Adipocyte (in vitro differentiated cells): Measurements from ENCODE around the gene BMP8B.
A peak's percentile ranks its signal among the peaks of the same experiment; 100 is the strongest.
"Not testable (repeated sequence)": the region's sequence is repeated elsewhere in the genome, so short reads cannot be mapped to it uniquely, and the experiment has no call there.

Source experiments
- DNase-seq: peaks from one replicate; pipeline ENCODE4 v3.0.0-alpha.2; 2015; ENCODE audit warnings: low read depth
- H3K27me3 ChIP-seq: replicated peaks from 2 replicates; pipeline ENCODE4 v1.7.0; 2013; ENCODE audit warnings: mild to moderate bottlenecking, low read length, moderate library complexity; ENCODE audit not compliant: control insufficient read depth, insufficient read depth
- H3K36me3 ChIP-seq: 2 replicates; pipeline ENCODE4 v1.7.0; 2013; ENCODE audit warnings: low read length, mild to moderate bottlenecking, moderate library complexity; ENCODE audit not compliant: control insufficient read depth, insufficient read depth, severe bottlenecking
- H3K4me1 ChIP-seq: 2 replicates; pipeline ENCODE4 v1.7.0; 2013; ENCODE audit warnings: mild to moderate bottlenecking, low read length, moderate library complexity; ENCODE audit not compliant: control insufficient read depth, insufficient read depth
- H3K4me3 ChIP-seq: 2 replicates; pipeline ENCODE4 v1.7.0; 2013; ENCODE audit warnings: mild to moderate bottlenecking, low read length, moderate library complexity
- H3K9ac ChIP-seq: 2 replicates; pipeline ENCODE4 v1.7.0; 2013; ENCODE audit warnings: mild to moderate bottlenecking, low read length, moderate library complexity
- H3K9me3 ChIP-seq: 2 replicates; pipeline ENCODE4 v1.7.0; 2013; ENCODE audit warnings: mild to moderate bottlenecking, low read length, moderate library complexity; ENCODE audit not compliant: control insufficient read depth

The BMP8B gene

DNA sequence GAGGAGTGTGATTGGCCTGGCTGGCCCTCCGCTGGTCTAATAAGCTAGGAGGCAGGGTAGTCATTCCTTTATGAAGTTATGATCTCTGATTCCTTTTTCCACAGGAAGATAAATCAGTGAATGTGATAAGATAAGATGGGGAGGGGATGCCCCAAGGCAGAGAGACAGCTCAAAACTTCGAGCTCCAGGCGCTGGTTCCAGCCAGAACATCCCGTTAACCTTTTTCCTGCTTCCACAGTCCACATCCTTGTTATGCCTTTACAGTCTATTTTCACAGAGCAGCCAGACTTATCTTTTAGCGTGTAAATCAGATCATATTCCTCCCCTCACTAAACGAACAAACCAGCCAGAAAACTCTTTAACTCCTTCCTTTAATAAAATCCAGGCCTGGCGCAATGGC, 38.5 kb upstream of the BMP8B start:
- H3K9ac ChIP-seq, result no peak overlapping the region
- no peak for DNase-seq

DNA sequence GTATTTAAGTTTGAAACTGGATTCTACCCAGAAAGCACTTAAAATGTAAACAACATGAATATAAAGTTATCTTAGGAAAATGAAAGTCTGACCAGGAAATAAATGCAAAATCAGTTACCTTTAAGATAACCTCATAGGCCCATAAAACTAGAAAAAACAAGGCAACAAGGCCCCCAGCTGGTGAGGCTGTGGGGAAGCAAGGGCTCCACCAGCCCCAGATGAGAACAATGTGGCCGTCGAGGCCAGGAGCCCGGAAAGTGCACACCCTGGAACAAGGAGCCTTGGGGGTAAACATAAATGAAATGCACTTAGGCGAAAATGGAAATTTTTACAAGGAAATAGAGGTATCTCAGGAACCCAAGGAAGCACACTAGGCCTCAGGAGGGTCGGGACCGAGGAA, 37.9 kb upstream of the BMP8B start:
- no peak overlapping the region for H3K9ac ChIP-seq
- no peaks in the 10 kb centered on the region for H3K4me1 ChIP-seq
- no peaks in the 10 kb centered on the region for H3K36me3 ChIP-seq
- peaks cover 4% of the 10 kb centered on the region for H3K27me3 ChIP-seq
- no peak for DNase-seq
- H3K9me3 ChIP-seq, result no peaks in the 10 kb centered on the region
- no peak overlapping the region for H3K4me3 ChIP-seq

More for the DNA sequence above, 38.5 kb upstream of the BMP8B start:
- Histone ChIP-seq H3K36me3 (no peaks in the 10 kb centered on the region), H3K4me3 (no peak overlapping the region), H3K9me3 (no peaks in the 10 kb centered on the region), H3K27me3 (peaks cover 4% of the 10 kb centered on the region), H3K4me1 (no peaks in the 10 kb centered on the region)

DNA sequence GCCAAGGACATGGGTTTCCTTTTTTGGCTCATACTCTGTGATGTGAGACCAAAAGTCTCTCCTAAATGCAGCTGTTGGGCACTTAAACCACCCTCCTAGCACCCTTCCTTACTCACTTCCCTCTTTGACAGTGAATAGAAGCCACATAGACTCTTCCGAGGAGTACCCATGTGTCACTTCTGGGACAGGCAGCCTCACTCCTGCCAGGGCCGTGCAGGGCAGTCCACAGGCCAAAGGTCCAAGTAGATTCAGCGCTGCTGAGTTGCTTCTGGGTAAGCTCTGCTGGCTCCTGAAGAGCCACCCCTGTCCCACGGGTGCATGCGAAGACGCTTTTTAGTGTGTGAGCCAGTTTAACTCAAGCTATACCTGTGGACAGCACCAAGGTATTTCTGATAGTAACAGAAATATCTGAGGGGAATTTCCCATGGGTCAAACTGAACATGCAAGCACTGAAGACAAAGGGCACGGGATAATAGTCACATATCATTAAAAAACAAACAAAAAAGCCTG, 36.8 kb upstream of the BMP8B start:
- Histone ChIP-seq H3K27me3 (peaks cover 10% of the 10 kb centered on the region), H3K36me3 (no peaks in the 10 kb centered on the region), H3K9ac (no peak overlapping the region), H3K9me3 (no peaks in the 10 kb centered on the region), H3K4me1 (no peaks in the 10 kb centered on the region), H3K4me3 (no peak overlapping the region)
- no peak for DNase-seq

DNA sequence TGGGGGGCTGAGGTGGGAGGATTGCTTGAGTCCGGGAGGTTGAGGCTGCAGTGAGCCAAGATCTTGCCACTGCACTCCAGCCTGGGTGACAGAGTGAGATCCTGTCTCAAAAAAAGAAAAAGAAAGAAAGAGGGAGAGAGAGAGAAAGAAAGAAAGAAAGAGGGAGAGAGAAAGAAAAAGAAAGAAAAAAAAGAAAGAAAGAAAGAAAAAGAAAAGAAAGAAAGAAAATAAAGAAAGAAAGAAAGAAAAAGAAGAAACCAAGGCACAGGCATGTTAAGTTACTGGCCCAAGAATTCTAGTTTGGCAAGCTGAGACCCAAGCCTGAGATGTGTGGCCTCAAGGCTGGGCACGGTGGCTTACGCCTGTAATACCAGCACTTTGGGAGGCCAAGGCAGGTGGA, 34.8 kb upstream of the BMP8B start:
- not testable (repeated sequence) for H3K4me3 ChIP-seq, H3K9ac ChIP-seq, H3K9me3 ChIP-seq, H3K36me3 ChIP-seq, H3K4me1 ChIP-seq, DNase-seq
- peaks cover 23% of the 10 kb centered on the region for H3K27me3 ChIP-seq

DNA sequence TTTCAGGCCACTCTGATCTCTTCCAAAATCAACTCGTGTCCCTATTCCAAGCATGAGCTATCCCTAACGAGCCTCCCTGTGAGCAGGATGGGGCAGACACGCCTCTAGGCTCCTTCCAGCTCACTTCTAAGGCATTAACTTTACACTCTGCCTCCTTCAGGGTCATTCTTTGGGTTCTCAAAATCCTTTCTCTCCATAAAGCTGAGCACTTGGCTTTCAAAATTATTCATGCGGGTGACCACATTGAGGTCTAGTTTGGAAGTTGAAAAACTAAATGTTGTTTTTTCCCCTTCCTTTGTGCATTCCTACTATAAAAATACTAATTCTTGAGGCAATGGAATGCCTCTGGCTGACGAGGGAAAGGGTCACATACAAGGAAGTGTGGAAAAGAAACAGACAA, 33.5 kb upstream of the BMP8B start:
- Histone ChIP-seq H3K36me3 (no peaks in the 10 kb centered on the region), H3K4me3 (no peak overlapping the region), H3K9ac (no peak overlapping the region), H3K9me3 (no peaks in the 10 kb centered on the region), H3K4me1 (no peaks in the 10 kb centered on the region), H3K27me3 (peaks cover 31% of the 10 kb centered on the region)
- DNase-seq, result no peak

DNA sequence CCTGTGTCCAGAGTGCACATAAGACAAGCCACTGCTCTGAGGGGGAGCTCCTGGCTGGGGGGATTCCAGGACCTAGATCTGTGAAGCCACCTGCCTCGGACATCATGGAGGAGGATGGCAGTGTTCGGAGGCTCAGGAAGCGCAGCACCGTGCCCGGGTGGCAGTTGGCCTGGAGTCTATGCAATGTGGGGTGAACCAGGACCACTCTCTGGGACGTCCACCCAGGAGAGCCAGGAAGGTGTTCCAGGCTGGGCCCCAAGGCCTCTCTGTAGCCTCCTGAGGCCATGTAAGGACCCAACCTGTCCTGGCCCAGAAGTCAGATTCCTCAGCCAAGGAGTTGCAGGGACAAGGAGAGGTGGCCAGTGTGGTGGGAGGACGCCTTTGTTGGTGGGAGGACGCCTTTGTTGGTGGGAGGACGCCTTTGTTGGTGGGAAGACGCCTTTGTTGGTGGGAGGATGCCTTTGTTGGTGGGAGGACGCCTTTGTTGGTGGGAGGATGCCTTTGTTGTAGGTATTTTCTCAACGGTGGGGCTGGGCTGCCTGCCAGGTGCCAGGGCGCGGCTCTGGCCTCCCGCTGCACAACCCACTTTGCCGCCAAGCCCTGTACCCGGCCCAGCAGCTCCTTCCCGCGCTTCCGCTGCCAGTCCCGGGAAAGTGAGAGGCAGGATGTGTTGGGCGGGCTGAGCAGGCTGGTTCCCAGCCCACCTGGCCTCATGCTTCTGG, 30.6 kb upstream of the BMP8B start:
- Histone ChIP-seq H3K9ac (no peak overlapping the region), H3K9me3 (no peaks in the 10 kb centered on the region), H3K27me3 (peaks cover 29% of the 10 kb centered on the region), H3K36me3 (no peaks in the 10 kb centered on the region), H3K4me1 (no peaks in the 10 kb centered on the region), H3K4me3 (no peak overlapping the region)
- DNase-seq, result no peak

DNA sequence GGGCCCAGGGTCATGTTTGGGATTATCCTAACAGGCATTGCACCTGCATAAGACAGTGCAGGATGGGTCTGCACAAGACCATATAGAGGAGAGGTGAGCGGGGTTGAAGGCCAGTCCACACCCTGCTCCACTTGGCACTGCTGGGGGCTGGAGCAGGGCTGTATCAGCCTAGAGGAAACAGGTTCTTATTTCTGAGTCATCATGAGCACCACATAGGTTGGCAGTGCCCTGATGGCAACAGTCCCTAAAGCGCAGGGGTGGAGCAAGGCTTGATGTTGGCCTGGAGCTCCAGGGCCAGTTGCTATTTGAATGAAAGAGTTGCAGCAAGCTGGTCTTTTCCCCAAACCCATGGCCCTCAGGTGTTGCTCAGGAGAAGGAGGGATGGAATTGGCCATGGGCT, 29.8 kb upstream of the BMP8B start:
- DNase-seq, result no peak

DNA sequence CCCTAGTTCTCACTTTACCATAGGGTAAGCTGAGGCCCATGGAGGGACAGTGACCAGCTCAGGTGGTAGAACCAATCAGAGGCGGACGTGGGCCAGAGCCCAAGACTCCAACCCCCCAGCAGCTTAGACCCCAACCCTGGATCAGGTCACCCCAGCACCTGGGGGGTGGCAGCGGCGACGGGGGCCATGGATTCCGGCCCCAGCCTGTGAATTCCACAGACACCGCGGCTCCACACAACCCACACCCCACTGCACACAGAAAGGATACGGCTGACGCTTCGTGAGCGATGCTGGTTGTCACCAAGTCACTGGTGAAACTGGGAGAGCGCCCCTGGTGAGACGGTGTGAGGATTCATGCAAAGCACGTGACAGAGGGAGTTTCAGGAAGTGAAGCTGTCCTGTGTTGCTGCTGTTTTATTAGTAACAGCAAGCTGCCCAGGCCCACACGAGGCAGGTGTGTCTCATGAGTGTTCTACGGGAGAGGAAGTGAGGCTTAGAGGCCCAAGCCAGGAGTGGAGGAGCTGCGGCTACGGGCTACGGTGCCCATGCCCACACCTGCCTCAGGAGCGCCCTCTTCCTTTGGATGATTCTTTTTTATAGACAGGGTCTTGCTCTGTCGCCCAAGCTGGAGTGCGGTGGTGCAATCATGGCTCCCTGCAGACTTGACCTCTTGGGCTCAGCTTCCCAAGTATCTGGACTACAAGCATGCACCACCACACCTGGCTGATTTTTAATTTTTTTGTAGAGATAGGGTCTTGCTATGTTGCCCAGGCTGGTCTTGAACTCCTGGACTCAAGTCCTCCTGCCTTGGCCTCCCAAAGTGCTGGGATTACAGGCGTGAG, 28.6 kb upstream of the BMP8B start:
- H3K9me3 ChIP-seq, H3K36me3 ChIP-seq, H3K9ac ChIP-seq, DNase-seq, H3K4me3 ChIP-seq, H3K4me1 ChIP-seq: not testable (repeated sequence)
- peaks cover 26% of the 10 kb centered on the region for H3K27me3 ChIP-seq

More for the DNA sequence above, 29.8 kb upstream of the BMP8B start:
- Histone ChIP-seq H3K4me3 (no peak overlapping the region), H3K27me3 (peaks cover 26% of the 10 kb centered on the region), H3K9ac (no peak overlapping the region), H3K4me1 (no peaks in the 10 kb centered on the region), H3K9me3 (no peaks in the 10 kb centered on the region), H3K36me3 (no peaks in the 10 kb centered on the region)

DNA sequence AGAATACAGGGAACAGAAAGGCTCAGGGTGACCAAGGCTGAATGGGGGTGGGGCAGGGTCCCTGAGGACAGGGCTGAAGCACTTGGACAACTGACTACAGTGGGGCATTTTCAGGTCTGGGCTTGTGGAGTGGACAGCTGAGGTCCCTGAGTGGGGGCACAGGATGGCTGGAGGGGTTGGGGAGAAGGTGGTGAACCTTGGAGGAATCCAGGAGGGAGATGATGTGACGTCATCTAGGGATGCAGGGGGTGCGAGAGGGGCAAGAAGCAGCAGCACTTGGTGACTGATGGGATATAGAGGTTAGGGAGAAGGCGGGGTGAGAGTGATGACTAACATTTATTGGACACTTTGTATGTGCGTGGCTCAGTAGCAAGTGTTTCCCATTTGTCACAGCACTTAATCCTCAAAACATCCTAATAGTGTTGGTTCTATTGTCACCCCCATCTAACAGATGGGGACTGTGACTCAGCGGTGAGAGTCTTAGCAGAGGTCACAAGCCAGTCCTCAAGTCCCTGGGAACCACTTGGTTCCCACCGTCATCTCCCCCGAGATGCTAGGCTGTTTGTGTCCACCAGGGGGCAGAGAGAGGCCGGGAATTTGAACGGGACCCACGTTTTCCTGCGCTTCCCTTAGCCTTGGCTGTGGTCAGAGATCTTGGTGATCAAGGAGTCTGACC, 27.9 kb upstream of the BMP8B start:
- H3K4me1 ChIP-seq, result no peaks in the 10 kb centered on the region
- H3K27me3 ChIP-seq, result peaks cover 26% of the 10 kb centered on the region
- no peaks in the 10 kb centered on the region for H3K36me3 ChIP-seq
- no peak overlapping the region for H3K9ac ChIP-seq
- no peaks in the 10 kb centered on the region for H3K9me3 ChIP-seq
- no peak overlapping the region for H3K4me3 ChIP-seq
- peak; percentile 89 for DNase-seq

DNA sequence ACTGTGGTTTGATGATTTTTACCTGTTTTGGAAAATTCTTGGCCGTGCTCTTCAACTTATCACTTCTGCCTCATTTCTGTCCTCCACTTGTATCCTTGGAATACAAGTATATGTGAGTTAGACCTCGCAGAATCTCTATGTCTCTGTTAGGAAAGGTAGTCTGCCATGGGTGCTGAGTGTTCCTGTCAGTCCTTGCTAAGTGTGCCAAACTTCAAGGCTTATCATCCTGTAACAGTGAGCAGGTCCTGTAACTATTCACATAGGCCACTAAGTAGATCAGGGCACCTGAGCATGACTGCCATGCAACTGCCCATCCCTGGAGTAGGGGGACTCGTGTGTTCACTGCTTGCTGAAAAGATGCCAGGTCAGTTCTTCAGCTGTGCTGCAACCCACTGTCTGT, 24.2 kb upstream of the BMP8B start:
- Histone ChIP-seq H3K27me3 (peaks cover 2% of the 10 kb centered on the region), H3K4me3 (no peak overlapping the region), H3K9ac (no peak overlapping the region), H3K9me3 (no peaks in the 10 kb centered on the region), H3K36me3 (no peaks in the 10 kb centered on the region), H3K4me1 (no peaks in the 10 kb centered on the region)
- DNase-seq, result no peak
